GM18520 (cell line): ENCODE data around the gene MOSPD3.

Source experiments
- ATAC-seq: cut with Tn5 transposase; IDR thresholded peaks from one replicate; pipeline ENCODE4 v1.9.1; 2021; ENCODE audit not compliant: unreplicated experiment

Gene MOSPD3

GRCh38 chr7:100590077-100590737 is 22.1 kb upstream of the MOSPD3 start:
- no peak for ATAC-seq

GRCh38 chr7:100591596-100591995 is 20.7 kb upstream of the MOSPD3 start:
- no peak for ATAC-seq

GRCh38 chr7:100595188-100595587 is 17.2 kb upstream of the MOSPD3 start:
- ATAC-seq: no peak

- ATAC-seq: no peak
These were observed 13.9 kb upstream of the MOSPD3 start for GRCh38 chr7:100598425-100598824.

GRCh38 chr7:100599911-100600729 is 12.2 kb upstream of the MOSPD3 start:
- ATAC-seq: no peak

GRCh38 chr7:100600730-100601038 is 11.7 kb upstream of the MOSPD3 start:
- ATAC-seq: no peak

GRCh38 chr7:100602889-100603725 is 9.2 kb upstream of the MOSPD3 start:
- ATAC-seq: no peak

GRCh38 chr7:100603726-100604027 is 8.7 kb upstream of the MOSPD3 start:
- ATAC-seq: no peak

- ATAC-seq: no peak
These were observed 8.0 kb upstream of the MOSPD3 start for GRCh38 chr7:100604028-100604975.

- ATAC-seq: no peak
These were observed 7.1 kb upstream of the MOSPD3 start for GRCh38 chr7:100604976-100605911.

- ATAC-seq: no peak
These were observed 6.0 kb upstream of the MOSPD3 start for GRCh38 chr7:100606313-100606712.

- no peak for ATAC-seq
These were observed 5.2 kb upstream of the MOSPD3 start for GRCh38 chr7:100607111-100607510.

- no peak for ATAC-seq
These were observed 2.4 kb upstream of the MOSPD3 start for GRCh38 chr7:100609958-100610357.

- ATAC-seq: no peak
These were observed 520 bp downstream of the MOSPD3 start for GRCh38 chr7:100612730-100613390.

GRCh38 chr7:100613412-100614175 is 1.3 kb downstream of the MOSPD3 start:
- no peak for ATAC-seq

- no peak for ATAC-seq
These were observed 2.0 kb downstream of the MOSPD3 start for GRCh38 chr7:100614308-100614861.

- ATAC-seq: no peak
These were observed 7.9 kb downstream of the MOSPD3 start for GRCh38 chr7:100620239-100620638.

- ATAC-seq: no peak
These were observed 8.5 kb downstream of the MOSPD3 start for GRCh38 chr7:100620804-100621203.
